NCI-H526 (cell line): ENCODE data around the gene FBXL17.

Source experiments
- DNase-seq, 2 experiments: peaks; one replicate each; lab custom pipeline; 2025; lab: John Stamatoyannopoulos, UW

The FBXL17 gene

GRCh38 chr5:108373426-108373825, 8.5 kb downstream of the FBXL17 start:
- no peak for DNase-seq

- no peak for DNase-seq
These were observed 9.5 kb downstream of the FBXL17 start for GRCh38 chr5:108372369-108372768.

GRCh38 chr5:108371263-108371662, 10.6 kb downstream of the FBXL17 start:
- no peak for DNase-seq

GRCh38 chr5:108369167-108369566, 12.7 kb downstream of the FBXL17 start:
- no peak for DNase-seq

- DNase-seq = no peak
These were observed 14.1 kb downstream of the FBXL17 start for GRCh38 chr5:108367679-108368334.

GRCh38 chr5:108366500-108366899, 15.4 kb downstream of the FBXL17 start:
- no peak for DNase-seq

GRCh38 chr5:108361771-108362170, 20.1 kb downstream of the FBXL17 start:
- no peak for DNase-seq

GRCh38 chr5:108361239-108361638, 20.7 kb downstream of the FBXL17 start:
- DNase-seq = no peak

- no peak for DNase-seq
These were observed 21.6 kb downstream of the FBXL17 start for GRCh38 chr5:108360280-108360679.

GRCh38 chr5:108356286-108356685, 25.6 kb downstream of the FBXL17 start:
- DNase-seq = no peak

GRCh38 chr5:108353087-108353486, 28.8 kb downstream of the FBXL17 start:
- no peak for DNase-seq

GRCh38 chr5:108345541-108346171, 36.2 kb downstream of the FBXL17 start:
- DNase-seq = peak in 1 of 2 experiments; percentile 56

- DNase-seq = no peak
These were observed 37.6 kb downstream of the FBXL17 start for GRCh38 chr5:108344103-108344822.

GRCh38 chr5:108341866-108342265, 40.0 kb downstream of the FBXL17 start:
- DNase-seq = no peak

- DNase-seq = no peak
These were observed 41.8 kb downstream of the FBXL17 start for GRCh38 chr5:108340131-108340530.

- DNase-seq = no peak
These were observed 42.7 kb downstream of the FBXL17 start for GRCh38 chr5:108339220-108339619.

GRCh38 chr5:108334225-108334624, 47.7 kb downstream of the FBXL17 start:
- no peak for DNase-seq

- no peak for DNase-seq
These were observed 54.9 kb downstream of the FBXL17 start for GRCh38 chr5:108326982-108327381.

- no peak for DNase-seq
These were observed 57.0 kb downstream of the FBXL17 start for GRCh38 chr5:108324886-108325285.

- DNase-seq = no peak
These were observed 60.6 kb downstream of the FBXL17 start for GRCh38 chr5:108321341-108321740.

- DNase-seq = no peak
These were observed 61.7 kb downstream of the FBXL17 start for GRCh38 chr5:108320231-108320630.

GRCh38 chr5:108315829-108316228, 66.1 kb downstream of the FBXL17 start:
- DNase-seq = no peak

GRCh38 chr5:108312258-108312657, 69.6 kb downstream of the FBXL17 start:
- no peak for DNase-seq
